ENCODE results near the gene ZNHIT1.

ZNHIT1 gene

GRCh38 chr7:101220295-101220694, 2.3 kb downstream of the ZNHIT1 start:
- no peak for DNase-seq

GRCh38 chr7:101222275-101222830, 4.4 kb downstream of the ZNHIT1 start:
- DNase-seq: no peak

GRCh38 chr7:101223528-101223927, 5.6 kb downstream of the ZNHIT1 start:
- no peak for DNase-seq

- DNase-seq: no peak
Observed at GRCh38 chr7:101225650-101226049, 7.7 kb downstream of the ZNHIT1 start.

- no peak for DNase-seq
Observed at GRCh38 chr7:101226721-101227120, 8.8 kb downstream of the ZNHIT1 start.

GRCh38 chr7:101231644-101232043, 13.7 kb downstream of the ZNHIT1 start:
- no peak for DNase-seq

GRCh38 chr7:101232141-101232850, 14.3 kb downstream of the ZNHIT1 start:
- DNase-seq: no peak

GRCh38 chr7:101233907-101234547, 16.1 kb downstream of the ZNHIT1 start:
- DNase-seq: no peak

- no peak for DNase-seq
Observed at GRCh38 chr7:101234636-101235035, 16.7 kb downstream of the ZNHIT1 start.

- no peak for DNase-seq
Observed at GRCh38 chr7:101235050-101235449, 17.1 kb downstream of the ZNHIT1 start.

GRCh38 chr7:101235522-101235921, 17.6 kb downstream of the ZNHIT1 start:
- no peak for DNase-seq

- DNase-seq: no peak
Observed at GRCh38 chr7:101236292-101236835, 18.4 kb downstream of the ZNHIT1 start.

- DNase-seq: no peak
Observed at GRCh38 chr7:101237206-101238067, 19.5 kb downstream of the ZNHIT1 start, which contains the start of gene CLDN15. CLDN15 (minus strand) TSS chr7:101237802; CDS start chr7:101237581, 221 bp downstream.

- DNase-seq: no peak
Observed at GRCh38 chr7:101238226-101239182, 20.5 kb downstream of the ZNHIT1 start.

- DNase-seq: no peak
Observed at GRCh38 chr7:101239191-101239950, 21.4 kb downstream of the ZNHIT1 start.

- DNase-seq: no peak
Observed at GRCh38 chr7:101239951-101240220, 21.9 kb downstream of the ZNHIT1 start.

GRCh38 chr7:101240226-101241014, 22.5 kb downstream of the ZNHIT1 start:
- no peak for DNase-seq

- DNase-seq: no peak
Observed at GRCh38 chr7:101241015-101241363, 23.0 kb downstream of the ZNHIT1 start.

GRCh38 chr7:101241443-101242349, 23.7 kb downstream of the ZNHIT1 start:
- DNase-seq: no peak

Measured in SW 1271 (cell line).